GM12878 (cell line): ENCODE data around the gene RAPGEF4. TPM values are rescaled to one million over a fixed set of nuclear protein-coding genes. Genes with fewer than 3 reads are reported as not detected.

Experiments used
- ATAC-seq: fragments of 200-7000 bp; cut with Tn5 transposase; 3 replicates; pipeline ENCODE4 v1.9.1; 2020; ENCODE audit warnings: mild to moderate bottlenecking, moderate library complexity
- BruUV-seq: library from RNA; stranded (reverse); fragments of 400-500 nt; replicated peaks from 2 replicates; lab custom pipeline; 2021; lab: Mats Ljungman, UMichigan
- CTCF ChIA-PET: fragments of 300-600 bp; sonication (Branson Sonifier 250); formaldehyde crosslinking; extraction: SDS; loops from one replicate; lab custom pipeline; 2021; ENCODE audit warnings: inconsistent platforms; lab: Yijun Ruan, JAX
- POLR2A ChIA-PET: fragments of 350-600 bp; formaldehyde crosslinking; extraction: SDS; loops from one replicate; lab custom pipeline; 2021; ENCODE audit warnings: inconsistent platforms; lab: Charles Lee
- RAD21 ChIA-PET: fragments of 300-600 bp; sonication (Branson Sonifier 250); formaldehyde crosslinking; loops from one replicate; lab custom pipeline; 2023; ENCODE audit warnings: antibody characterized with exemption; ENCODE audit not compliant: unreplicated experiment; lab: Charles Lee
- SMC1A ChIA-PET: fragments of 300-600 bp; sonication (Branson Sonifier 250); formaldehyde crosslinking; loops from one replicate; lab custom pipeline; 2023; ENCODE audit not compliant: unreplicated experiment, uncharacterized antibody; lab: Charles Lee
- DNase-seq: peaks from one replicate; pipeline ENCODE4 v3.0.0-alpha.2; 2011; ENCODE audit warnings: low read depth, low spot score
- FAIRE-seq: peaks from 3 replicates; lab custom pipeline; 2011; peaks lifted over from hg19 to GRCh38; lab: Jason Lieb, UNC
- H2AFZ ChIP-seq: 2 replicates; pipeline ENCODE4 v1.6.0; 2011; ENCODE audit warnings: low read depth, low read length, control low read depth; ENCODE audit not compliant: control insufficient read depth
- H3K27ac ChIP-seq: 2 replicates; pipeline ENCODE4 v1.5.1; 2011; ENCODE audit warnings: control low read depth; ENCODE audit not compliant: control insufficient read depth, insufficient read depth
- H3K27me3 ChIP-seq, 2 experiments: replicated peaks in 1 of 2; 2 replicates each; pipeline versions ENCODE4 v1.6.0 to v1.6.1; 2011; ENCODE audit warnings: low read length in 1 of 2; ENCODE audit not compliant: control insufficient read depth in 2 of 2, insufficient read depth in 2 of 2
- H3K36me3 ChIP-seq, 2 experiments: 2 replicates each; pipeline ENCODE4 v1.5.1; 2011; ENCODE audit warnings: low read length in 1 of 2; ENCODE audit not compliant: control insufficient read depth in 2 of 2, insufficient read depth in 2 of 2
- H3K4me1 ChIP-seq: 2 replicates; pipeline ENCODE4 v1.6.1; 2011; ENCODE audit warnings: mild to moderate bottlenecking, low read length, moderate library complexity, mixed read lengths; ENCODE audit not compliant: control insufficient read depth, insufficient read depth
- H3K4me2 ChIP-seq: 2 replicates; pipeline ENCODE4 v1.6.0; 2011; ENCODE audit warnings: control low read depth; ENCODE audit not compliant: control insufficient read depth, insufficient read depth
- H3K4me3 ChIP-seq: fragments of 200-600 bp; sonication (generic); 2 replicates; pipeline ENCODE4 v1.5.1; 2016
- H3K79me2 ChIP-seq: 2 replicates; pipeline ENCODE4 v1.6.0; 2011; ENCODE audit warnings: low read length; ENCODE audit not compliant: control insufficient read depth, insufficient read depth
- H3K9ac ChIP-seq: 2 replicates; pipeline ENCODE4 v1.8.0; 2011; ENCODE audit warnings: low read length, control low read depth, mixed read lengths; ENCODE audit not compliant: control insufficient read depth, insufficient read depth
- H3K9me3 ChIP-seq: replicated peaks from 3 replicates; pipeline ENCODE4 v1.5.1; 2011; ENCODE audit warnings: mild to moderate bottlenecking, low read length; ENCODE audit not compliant: control insufficient read depth, insufficient read depth
- H4K20me1 ChIP-seq: 2 replicates; pipeline ENCODE4 v1.6.0; 2011; ENCODE audit not compliant: control insufficient read depth, insufficient read depth
- CHD1 ChIP-seq: IDR thresholded peaks from 2 replicates; pipeline ENCODE4 v1.6.1; 2012; ENCODE audit warnings: low read depth, low read length, improper control_type of control experiment
- FOXK2 ChIP-seq: fragments of 450-650 bp; IDR thresholded peaks from 2 replicates; pipeline ENCODE4 v1.6.1; 2017; ENCODE audit warnings: mild to moderate bottlenecking, moderate library complexity
- FOXM1 ChIP-seq: IDR thresholded peaks from 2 replicates; pipeline ENCODE4 v1.6.1; 2012; ENCODE audit warnings: low read depth, mild to moderate bottlenecking, inconsistent platforms, low read length, moderate library complexity
- KDM1A ChIP-seq: fragments of 200-600 bp; sonication (generic); IDR thresholded peaks from 2 replicates; pipeline ENCODE4 v1.6.1; 2016; ENCODE audit warnings: borderline replicate concordance
- NFIC ChIP-seq: IDR thresholded peaks from 2 replicates; pipeline ENCODE4 v1.6.1; 2012; ENCODE audit warnings: low read depth, mild to moderate bottlenecking, inconsistent platforms, low read length, moderate library complexity
- SIX5 ChIP-seq: IDR thresholded peaks from 2 replicates; pipeline ENCODE4 v1.6.1; 2011; ENCODE audit warnings: mild to moderate bottlenecking, low read depth, low read length, moderate library complexity; ENCODE audit not compliant: severe bottlenecking
- SRF ChIP-seq, 2 experiments: IDR thresholded peaks; 2 replicates each; pipeline ENCODE4 v1.6.1; 2011; ENCODE audit warnings: low read depth in 2 of 2, low read length in 2 of 2, mild to moderate bottlenecking in 1 of 2, moderate library complexity in 1 of 2
- SUZ12 ChIP-seq: fragments of 200-600 bp; sonication (generic); IDR thresholded peaks from one replicate; pipeline ENCODE4 v1.6.1; 2018; ENCODE audit warnings: antibody characterized with exemption, mild to moderate bottlenecking; ENCODE audit not compliant: unreplicated experiment
- WGBS: methylation state at CpG from one replicate; pipeline ENCODE4 v1.1.6; 2016; ENCODE audit warnings: low lambda C conversion rate; ENCODE audit not compliant: insufficient replicate concordance, insufficient coverage; ENCODE audit errors: missing lambda C conversion rate; 5-methylcytosine and 5-hydroxymethylcytosine counted together
- in situ Hi-C: fragments of 300-500 bp; cut with MboI; formaldehyde crosslinking; loops from 9 replicates; pipeline ENCODE4 v1.14.3; 2018; ENCODE audit warnings: mixed read lengths
- intact Hi-C: fragments of 100-400 bp; cut with micrococcal nuclease; formaldehyde crosslinking; loops from one replicate; pipeline ENCODE4 v1.14.2; 2022; ENCODE audit not compliant: unreplicated experiment
- polyA plus RNA-seq, 11 experiments: library from polyadenylated mRNA; depleted of rRNA in 4 of 11; unstranded in 6 of 11; stranded (reverse) in 5 of 11; fragments of >200 nt; fragmentation: Nextera tagmentation in 4 of 11; fragmentation: Illumina TruSeq in 1 of 11; extraction: Ambion mirVana in 4 of 11; extraction: Trizol in 1 of 11; gene quantifications; 1 replicate in 1 of 11; 2 replicates in 10 of 11; pipeline versions ENCODE4 v1.2.1 to v1.2.3, GENCODE V29; 2011 to 2016; ENCODE audit warnings: inconsistent platforms in 2 of 11, missing spikeins in 2 of 11, low read depth in 1 of 11
- total RNA-seq, 4 experiments: library from RNA; depleted of rRNA in 3 of 4; stranded (reverse); fragments of >200 nt in 3 of 4; fragmentation: Illumina TruSeq in 1 of 4; extraction: Trizol in 1 of 4; gene quantifications; 2 replicates each; pipeline versions ENCODE4 v1.2.1 to v1.2.3, GENCODE V29; 2013 to 2021
- TF ChIP-seq, protein P1 (sequence below): IDR thresholded peaks from 2 replicates; pipeline ENCODE4 v1.6.1; 2011; ENCODE audit warnings: low read depth, mild to moderate bottlenecking, low read length, moderate library complexity, borderline replicate concordance; ENCODE audit errors: extremely low read depth
- TF ChIP-seq, protein P2 (sequence below): IDR thresholded peaks from 2 replicates; pipeline ENCODE4 v1.6.1; 2011; ENCODE audit warnings: low read depth, low read length, improper control_type of control experiment, borderline replicate concordance
- TF ChIP-seq, protein P3 (sequence below): fragments of 450-650 bp; formaldehyde crosslinking; IDR thresholded peaks from 2 replicates; pipeline ENCODE4 v1.4.0; 2020; ENCODE audit warnings: mild to moderate bottlenecking, moderate library complexity
- TF ChIP-seq, protein P4 (sequence below): fragments of 450-650 bp; IDR thresholded peaks from 2 replicates; pipeline ENCODE4 v1.6.1; 2017; ENCODE audit warnings: mild to moderate bottlenecking, moderate library complexity

Gene RAPGEF4
- total and polyA plus RNA-seq, 10 of the 15 experiments (the other 5 are each of a cell fraction or from before 2014, with no cell fraction given): 0.18 TPM; not detected in 8

DNA sequence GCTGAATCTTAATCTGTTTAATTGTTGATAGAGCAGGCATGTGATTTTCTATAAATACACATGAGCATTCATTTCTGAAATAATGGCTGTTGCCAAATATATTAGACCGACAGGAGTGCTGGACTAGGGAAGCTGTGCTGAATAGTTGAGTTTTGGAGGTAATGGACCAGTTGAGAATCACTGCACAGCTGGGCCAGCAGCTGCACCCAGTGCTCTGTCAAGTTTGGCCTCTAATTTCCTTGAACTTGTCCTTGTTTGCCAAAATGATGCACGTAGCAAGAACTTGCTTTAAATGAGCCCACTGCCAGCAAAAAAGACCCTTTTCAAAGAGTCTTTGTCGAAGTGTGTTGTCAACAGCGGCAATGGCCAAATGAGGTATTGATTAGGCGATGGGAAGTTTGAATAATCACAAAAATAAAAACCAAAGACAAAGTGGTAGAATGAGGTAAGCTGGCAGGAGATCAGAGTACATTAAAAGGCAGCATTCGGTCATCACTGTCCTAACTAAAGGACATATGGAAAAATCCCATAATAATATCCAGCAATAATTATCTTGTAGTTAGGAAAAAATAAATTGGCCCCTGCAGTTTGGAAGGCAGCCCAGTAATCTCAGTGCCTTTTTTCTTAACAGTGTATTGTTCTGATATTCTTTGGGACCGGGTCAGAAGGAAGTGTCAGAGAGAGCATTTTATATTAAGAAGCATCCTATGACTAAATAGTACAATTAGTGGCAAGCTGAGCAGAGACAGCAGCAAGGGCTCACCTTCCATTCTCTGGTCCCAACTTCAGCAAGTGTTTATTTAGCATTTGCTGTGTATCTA, 126.2 kb downstream of the RAPGEF4 start:
- Histone ChIP-seq H3K4me2 (no peak overlapping the region), H3K9ac (no peak overlapping the region), H4K20me1 (no peaks in the 10 kb centered on the region), H3K36me3 (no peaks in the 10 kb centered on the region), H3K4me3 (no peak overlapping the region), H3K9me3 (no peaks in the 10 kb centered on the region)
- ChIA-PET CTCF (interaction anchor here (4.2 kb wide), 1 partner anchor 70 kb away, joined by 34 read pairs; no protein-coding TSS in a partner anchor), SMC1A (no interaction called here)
- FAIRE-seq: no peak
- WGBS: 24% methylated on average over 7 of the region's 7 CpGs
- intact Hi-C loops: no loop called here
- TF ChIP-seq, protein P1, sequence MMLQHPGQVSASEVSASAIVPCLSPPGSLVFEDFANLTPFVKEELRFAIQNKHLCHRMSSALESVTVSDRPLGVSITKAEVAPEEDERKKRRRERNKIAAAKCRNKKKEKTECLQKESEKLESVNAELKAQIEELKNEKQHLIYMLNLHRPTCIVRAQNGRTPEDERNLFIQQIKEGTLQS: no peak
- TF ChIP-seq KDM1A (no peak), NFIC (no peak), SIX5 (no peak), CHD1 (no peak), FOXM1 (no peak), SRF (IDR thresholded peaks at IDR 0.05; ENCODE audit: low read depth in 2 of 2, low read length in 2 of 2) (no peak), SUZ12 (no peak), FOXK2 (no peak)
- TF ChIP-seq, protein P2, sequence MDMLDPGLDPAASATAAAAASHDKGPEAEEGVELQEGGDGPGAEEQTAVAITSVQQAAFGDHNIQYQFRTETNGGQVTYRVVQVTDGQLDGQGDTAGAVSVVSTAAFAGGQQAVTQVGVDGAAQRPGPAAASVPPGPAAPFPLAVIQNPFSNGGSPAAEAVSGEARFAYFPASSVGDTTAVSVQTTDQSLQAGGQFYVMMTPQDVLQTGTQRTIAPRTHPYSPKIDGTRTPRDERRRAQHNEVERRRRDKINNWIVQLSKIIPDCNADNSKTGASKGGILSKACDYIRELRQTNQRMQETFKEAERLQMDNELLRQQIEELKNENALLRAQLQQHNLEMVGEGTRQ: no peak
- TF ChIP-seq, protein P3, sequence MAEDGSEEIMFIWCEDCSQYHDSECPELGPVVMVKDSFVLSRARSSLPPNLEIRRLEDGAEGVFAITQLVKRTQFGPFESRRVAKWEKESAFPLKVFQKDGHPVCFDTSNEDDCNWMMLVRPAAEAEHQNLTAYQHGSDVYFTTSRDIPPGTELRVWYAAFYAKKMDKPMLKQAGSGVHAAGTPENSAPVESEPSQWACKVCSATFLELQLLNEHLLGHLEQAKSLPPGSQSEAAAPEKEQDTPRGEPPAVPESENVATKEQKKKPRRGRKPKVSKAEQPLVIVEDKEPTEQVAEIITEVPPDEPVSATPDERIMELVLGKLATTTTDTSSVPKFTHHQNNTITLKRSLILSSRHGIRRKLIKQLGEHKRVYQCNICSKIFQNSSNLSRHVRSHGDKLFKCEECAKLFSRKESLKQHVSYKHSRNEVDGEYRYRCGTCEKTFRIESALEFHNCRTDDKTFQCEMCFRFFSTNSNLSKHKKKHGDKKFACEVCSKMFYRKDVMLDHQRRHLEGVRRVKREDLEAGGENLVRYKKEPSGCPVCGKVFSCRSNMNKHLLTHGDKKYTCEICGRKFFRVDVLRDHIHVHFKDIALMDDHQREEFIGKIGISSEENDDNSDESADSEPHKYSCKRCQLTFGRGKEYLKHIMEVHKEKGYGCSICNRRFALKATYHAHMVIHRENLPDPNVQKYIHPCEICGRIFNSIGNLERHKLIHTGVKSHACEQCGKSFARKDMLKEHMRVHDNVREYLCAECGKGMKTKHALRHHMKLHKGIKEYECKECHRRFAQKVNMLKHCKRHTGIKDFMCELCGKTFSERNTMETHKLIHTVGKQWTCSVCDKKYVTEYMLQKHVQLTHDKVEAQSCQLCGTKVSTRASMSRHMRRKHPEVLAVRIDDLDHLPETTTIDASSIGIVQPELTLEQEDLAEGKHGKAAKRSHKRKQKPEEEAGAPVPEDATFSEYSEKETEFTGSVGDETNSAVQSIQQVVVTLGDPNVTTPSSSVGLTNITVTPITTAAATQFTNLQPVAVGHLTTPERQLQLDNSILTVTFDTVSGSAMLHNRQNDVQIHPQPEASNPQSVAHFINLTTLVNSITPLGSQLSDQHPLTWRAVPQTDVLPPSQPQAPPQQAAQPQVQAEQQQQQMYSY (CRISPR knock-in tag): no peak
- TF ChIP-seq, protein P4, sequence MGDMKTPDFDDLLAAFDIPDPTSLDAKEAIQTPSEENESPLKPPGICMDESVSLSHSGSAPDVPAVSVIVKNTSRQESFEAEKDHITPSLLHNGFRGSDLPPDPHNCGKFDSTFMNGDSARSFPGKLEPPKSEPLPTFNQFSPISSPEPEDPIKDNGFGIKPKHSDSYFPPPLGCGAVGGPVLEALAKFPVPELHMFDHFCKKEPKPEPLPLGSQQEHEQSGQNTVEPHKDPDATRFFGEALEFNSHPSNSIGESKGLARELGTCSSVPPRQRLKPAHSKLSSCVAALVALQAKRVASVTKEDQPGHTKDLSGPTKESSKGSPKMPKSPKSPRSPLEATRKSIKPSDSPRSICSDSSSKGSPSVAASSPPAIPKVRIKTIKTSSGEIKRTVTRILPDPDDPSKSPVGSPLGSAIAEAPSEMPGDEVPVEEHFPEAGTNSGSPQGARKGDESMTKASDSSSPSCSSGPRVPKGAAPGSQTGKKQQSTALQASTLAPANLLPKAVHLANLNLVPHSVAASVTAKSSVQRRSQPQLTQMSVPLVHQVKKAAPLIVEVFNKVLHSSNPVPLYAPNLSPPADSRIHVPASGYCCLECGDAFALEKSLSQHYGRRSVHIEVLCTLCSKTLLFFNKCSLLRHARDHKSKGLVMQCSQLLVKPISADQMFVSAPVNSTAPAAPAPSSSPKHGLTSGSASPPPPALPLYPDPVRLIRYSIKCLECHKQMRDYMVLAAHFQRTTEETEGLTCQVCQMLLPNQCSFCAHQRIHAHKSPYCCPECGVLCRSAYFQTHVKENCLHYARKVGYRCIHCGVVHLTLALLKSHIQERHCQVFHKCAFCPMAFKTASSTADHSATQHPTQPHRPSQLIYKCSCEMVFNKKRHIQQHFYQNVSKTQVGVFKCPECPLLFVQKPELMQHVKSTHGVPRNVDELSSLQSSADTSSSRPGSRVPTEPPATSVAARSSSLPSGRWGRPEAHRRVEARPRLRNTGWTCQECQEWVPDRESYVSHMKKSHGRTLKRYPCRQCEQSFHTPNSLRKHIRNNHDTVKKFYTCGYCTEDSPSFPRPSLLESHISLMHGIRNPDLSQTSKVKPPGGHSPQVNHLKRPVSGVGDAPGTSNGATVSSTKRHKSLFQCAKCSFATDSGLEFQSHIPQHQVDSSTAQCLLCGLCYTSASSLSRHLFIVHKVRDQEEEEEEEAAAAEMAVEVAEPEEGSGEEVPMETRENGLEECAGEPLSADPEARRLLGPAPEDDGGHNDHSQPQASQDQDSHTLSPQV: no peak
- TF ChIP-seq, all 136 proteins: peak for 0
- no peaks in the 10 kb centered on the region for H3K79me2 ChIP-seq
- H3K27me3 ChIP-seq: peaks cover 0 to 4% of the 10 kb centered on the region in 2 experiments; a peak in 1 of 4 replicates
- no peak overlapping the region for H2AFZ ChIP-seq
- POLR2A ChIA-PET: no interaction called here
- H3K27ac ChIP-seq: no peak overlapping the region
- no peak for DNase-seq
- ATAC-seq: no peak
- no TSS peak for BruUV-seq
- in situ Hi-C loops: no loop called here
- RAD21 ChIA-PET: no interaction called here
- no peaks in the 10 kb centered on the region for H3K4me1 ChIP-seq
